ENCODE measurements around the gene INO80C.

INO80C gene

DNA sequence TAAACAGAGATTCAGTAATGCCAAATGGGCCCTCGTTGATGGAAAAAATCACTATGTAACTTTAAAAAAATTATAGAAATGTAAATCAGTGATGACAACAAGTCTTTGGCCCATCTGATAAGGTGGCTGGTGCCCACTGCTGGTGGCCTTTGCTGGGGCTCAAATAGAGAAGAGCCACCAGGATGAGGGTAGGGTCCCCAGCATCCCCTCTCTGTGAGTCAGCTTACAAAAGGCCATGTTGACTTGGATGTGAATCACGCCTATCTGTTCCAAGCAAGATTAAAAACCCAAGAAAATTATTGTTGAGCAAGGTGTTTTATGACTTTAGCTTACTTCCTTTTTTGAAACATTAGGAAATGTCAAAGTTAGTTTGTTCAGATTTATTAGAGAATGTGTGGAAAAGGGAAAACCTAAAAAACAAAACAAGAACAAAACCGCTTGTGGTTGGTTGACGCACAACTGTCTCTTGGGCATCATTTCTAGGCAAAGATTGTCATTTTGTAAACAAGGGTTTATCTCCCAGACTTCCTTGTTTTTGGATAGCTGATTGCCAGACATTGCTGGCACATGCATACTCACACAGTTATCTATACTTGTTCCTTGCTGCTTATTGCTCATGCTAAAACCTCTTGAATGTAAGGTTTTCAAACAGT is 66.9 kb downstream of the INO80C start:
- H3F3A ChIP-seq (ENCODE audit: insufficient read depth, low read length): no peaks in the 10 kb centered on the region
- no peak overlapping the region for H3K9ac ChIP-seq (ENCODE audit: low read length)
- no peak overlapping the region for H3K4me3 ChIP-seq (ENCODE audit: low read depth, low read length, poor library complexity, severe bottlenecking)
- H3K27me3 ChIP-seq (ENCODE audit: insufficient read depth, low read length): no peaks in the 10 kb centered on the region
- no peak overlapping the region for H3K27ac ChIP-seq (ENCODE audit: low read depth, low read length, poor library complexity, severe bottlenecking)
- no peaks in the 10 kb centered on the region for H3K4me1 ChIP-seq (ENCODE audit: insufficient read depth, low read length, severe bottlenecking)
- H3K9me3 ChIP-seq (ENCODE audit: low read length): no peaks in the 10 kb centered on the region; the same call in 1 of the 2 replicates
- H3K4me2 ChIP-seq (ENCODE audit: low read length): no peak overlapping the region
- H3K9me2 ChIP-seq (ENCODE audit: low read depth, low read length): no peaks in the 10 kb centered on the region
- H3K79me2 ChIP-seq (ENCODE audit: insufficient read depth, low read length): no peaks in the 10 kb centered on the region
- H2AFZ ChIP-seq (ENCODE audit: low read length): no peak overlapping the region
- H4K20me1 ChIP-seq (ENCODE audit: insufficient read depth, low read length): no peaks in the 10 kb centered on the region
- H3K36me3 ChIP-seq (ENCODE audit: insufficient read depth, low read length): no peaks in the 10 kb centered on the region
- no peak for TF ChIP-seq EZH2 (IDR thresholded peaks at IDR 0.05; ENCODE audit: borderline replicate concordance, low read length)
- TF ChIP-seq, protein P1, sequence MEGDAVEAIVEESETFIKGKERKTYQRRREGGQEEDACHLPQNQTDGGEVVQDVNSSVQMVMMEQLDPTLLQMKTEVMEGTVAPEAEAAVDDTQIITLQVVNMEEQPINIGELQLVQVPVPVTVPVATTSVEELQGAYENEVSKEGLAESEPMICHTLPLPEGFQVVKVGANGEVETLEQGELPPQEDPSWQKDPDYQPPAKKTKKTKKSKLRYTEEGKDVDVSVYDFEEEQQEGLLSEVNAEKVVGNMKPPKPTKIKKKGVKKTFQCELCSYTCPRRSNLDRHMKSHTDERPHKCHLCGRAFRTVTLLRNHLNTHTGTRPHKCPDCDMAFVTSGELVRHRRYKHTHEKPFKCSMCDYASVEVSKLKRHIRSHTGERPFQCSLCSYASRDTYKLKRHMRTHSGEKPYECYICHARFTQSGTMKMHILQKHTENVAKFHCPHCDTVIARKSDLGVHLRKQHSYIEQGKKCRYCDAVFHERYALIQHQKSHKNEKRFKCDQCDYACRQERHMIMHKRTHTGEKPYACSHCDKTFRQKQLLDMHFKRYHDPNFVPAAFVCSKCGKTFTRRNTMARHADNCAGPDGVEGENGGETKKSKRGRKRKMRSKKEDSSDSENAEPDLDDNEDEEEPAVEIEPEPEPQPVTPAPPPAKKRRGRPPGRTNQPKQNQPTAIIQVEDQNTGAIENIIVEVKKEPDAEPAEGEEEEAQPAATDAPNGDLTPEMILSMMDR (IDR thresholded peaks at IDR 0.05; ENCODE audit: low read length): no peak

DNA sequence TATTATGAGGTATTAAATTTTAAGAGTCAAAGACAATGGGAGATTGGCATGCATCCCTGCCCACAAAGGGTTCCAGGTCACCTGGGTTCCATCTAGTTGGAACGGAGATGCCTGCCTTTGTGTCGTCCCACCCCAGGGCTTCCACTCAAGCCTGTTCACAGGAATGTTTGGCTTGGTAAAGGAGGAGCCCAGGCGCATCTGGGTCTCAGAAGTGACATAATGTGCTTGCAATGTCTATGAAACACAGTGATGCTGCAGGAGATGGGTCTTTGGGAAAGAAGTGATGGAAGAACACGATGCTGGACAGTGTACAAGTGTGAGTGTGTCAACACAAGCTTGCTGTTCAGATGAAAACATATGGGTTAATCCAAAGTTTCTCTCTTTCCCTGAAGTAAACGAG is 71.0 kb downstream of the INO80C start:
- Histone ChIP-seq H3K27me3 (ENCODE audit: insufficient read depth, low read length) (no peaks in the 10 kb centered on the region), H3K27ac (ENCODE audit: low read depth, low read length, poor library complexity, severe bottlenecking) (no peak overlapping the region), H3K9me2 (ENCODE audit: low read depth, low read length) (no peaks in the 10 kb centered on the region), H3K4me2 (ENCODE audit: low read length) (no peak overlapping the region), H3K9me3 (ENCODE audit: low read length) (no peaks in the 10 kb centered on the region), H2AFZ (ENCODE audit: low read length) (no peak overlapping the region), H3F3A (ENCODE audit: insufficient read depth, low read length) (no peaks in the 10 kb centered on the region), H3K36me3 (ENCODE audit: insufficient read depth, low read length) (no peaks in the 10 kb centered on the region), H3K9ac (ENCODE audit: low read length) (no peak overlapping the region), H3K79me2 (ENCODE audit: insufficient read depth, low read length) (no peaks in the 10 kb centered on the region), H3K4me1 (ENCODE audit: insufficient read depth, low read length, severe bottlenecking) (no peaks in the 10 kb centered on the region), H3K4me3 (ENCODE audit: low read depth, low read length, poor library complexity, severe bottlenecking) (no peak overlapping the region), H4K20me1 (ENCODE audit: insufficient read depth, low read length) (no peaks in the 10 kb centered on the region)
- TF ChIP-seq EZH2 (IDR thresholded peaks at IDR 0.05; ENCODE audit: borderline replicate concordance, low read length): no peak
- TF ChIP-seq, protein P1 (IDR thresholded peaks at IDR 0.05; ENCODE audit: low read length): no peak

DNA sequence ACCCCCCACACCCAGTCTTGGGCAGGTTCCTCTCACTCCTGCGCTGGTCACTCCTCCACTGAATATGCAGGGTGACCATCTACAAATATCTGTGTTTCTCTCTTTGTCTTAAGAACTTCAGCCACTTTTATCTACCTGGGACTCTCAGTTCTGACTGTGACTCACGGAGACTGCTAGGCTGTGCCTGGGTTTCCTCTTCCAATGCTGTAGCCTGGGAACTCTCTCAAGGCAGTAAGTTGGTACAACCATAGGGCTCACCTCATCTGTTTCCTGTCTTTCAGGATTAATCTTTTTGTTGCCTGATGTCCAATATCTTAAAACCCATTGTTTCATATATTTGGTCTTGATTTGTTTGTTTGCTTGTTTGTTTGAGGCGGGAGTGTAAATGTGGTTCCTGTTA is 73.4 kb downstream of the INO80C start:
- Histone ChIP-seq H3K4me3 (ENCODE audit: low read depth, low read length, poor library complexity, severe bottlenecking) (no peak overlapping the region), H2AFZ (ENCODE audit: low read length) (no peak overlapping the region), H3K4me1 (ENCODE audit: insufficient read depth, low read length, severe bottlenecking) (no peaks in the 10 kb centered on the region), H4K20me1 (ENCODE audit: insufficient read depth, low read length) (no peaks in the 10 kb centered on the region), H3K4me2 (ENCODE audit: low read length) (no peak overlapping the region), H3F3A (ENCODE audit: insufficient read depth, low read length) (no peaks in the 10 kb centered on the region), H3K27me3 (ENCODE audit: insufficient read depth, low read length) (no peaks in the 10 kb centered on the region), H3K9me3 (ENCODE audit: low read length) (no peaks in the 10 kb centered on the region), H3K79me2 (ENCODE audit: insufficient read depth, low read length) (no peaks in the 10 kb centered on the region), H3K9ac (ENCODE audit: low read length) (no peak overlapping the region), H3K9me2 (ENCODE audit: low read depth, low read length) (no peaks in the 10 kb centered on the region), H3K27ac (ENCODE audit: low read depth, low read length, poor library complexity, severe bottlenecking) (no peak overlapping the region), H3K36me3 (ENCODE audit: insufficient read depth, low read length) (no peaks in the 10 kb centered on the region)
- no peak for TF ChIP-seq EZH2 (IDR thresholded peaks at IDR 0.05; ENCODE audit: borderline replicate concordance, low read length)
- TF ChIP-seq, protein P1 (IDR thresholded peaks at IDR 0.05; ENCODE audit: low read length): no peak
